IPS-18c (cell line): ENCODE results near the gene SLC25A5.
"Not testable (repeated sequence)": the region's sequence is repeated elsewhere in the genome, so short reads cannot be mapped to it uniquely, and the experiment has no call there.

ENCODE experiments used
- H3K4me3 ChIP-seq: 2 replicates; pipeline ENCODE4 v1.7.0; 2013; ENCODE audit warnings: low read depth, mild to moderate bottlenecking, low read length, moderate library complexity; ENCODE audit not compliant: insufficient read depth
- H3K9me3 ChIP-seq: one replicate; pipeline ENCODE4 v1.6.1; 2013; ENCODE audit warnings: mild to moderate bottlenecking, low read length, moderate library complexity; ENCODE audit not compliant: control insufficient read depth, insufficient read depth

The SLC25A5 gene

DNA sequence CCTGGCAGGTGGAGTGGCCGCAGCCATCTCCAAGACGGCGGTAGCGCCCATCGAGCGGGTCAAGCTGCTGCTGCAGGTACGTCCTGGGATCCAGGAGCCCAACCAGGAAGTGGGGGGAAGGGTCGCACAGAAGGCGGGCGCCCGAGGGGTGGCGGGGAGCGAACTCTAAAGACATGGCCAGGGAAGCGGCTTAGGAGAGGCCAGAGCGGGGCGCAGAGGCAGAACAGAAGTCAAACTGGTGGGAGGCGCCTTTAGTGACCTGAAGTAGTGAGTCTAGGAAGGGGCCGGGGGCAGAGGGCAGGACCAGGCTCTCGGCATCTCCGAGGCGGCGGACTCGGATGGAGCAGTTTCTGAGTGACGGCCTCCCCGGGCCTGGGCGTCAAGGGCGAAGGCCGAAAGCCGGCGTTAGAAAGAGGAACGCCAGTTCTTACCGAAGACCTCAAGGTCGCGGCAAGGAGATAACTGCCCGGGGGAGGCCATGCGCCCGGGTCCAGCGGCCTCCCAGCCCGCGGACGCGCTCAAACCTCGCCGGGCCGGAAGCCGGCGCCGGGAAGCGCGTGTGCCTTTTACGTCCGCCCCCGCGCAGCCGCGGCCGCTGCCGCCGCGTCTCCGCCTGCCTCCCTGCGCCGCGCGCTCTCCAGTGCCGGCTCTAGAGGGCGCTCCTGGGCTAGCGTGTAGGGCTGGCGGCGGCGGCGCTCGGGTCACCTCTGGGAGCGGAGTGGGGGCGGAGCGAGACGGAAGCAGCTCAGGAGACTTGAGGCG, 488 bp downstream of the SLC25A5 start:
- Histone ChIP-seq H3K4me3 (peak overlapping the region; percentile 75), H3K9me3 (peaks cover 2% of the 10 kb centered on the region)

DNA sequence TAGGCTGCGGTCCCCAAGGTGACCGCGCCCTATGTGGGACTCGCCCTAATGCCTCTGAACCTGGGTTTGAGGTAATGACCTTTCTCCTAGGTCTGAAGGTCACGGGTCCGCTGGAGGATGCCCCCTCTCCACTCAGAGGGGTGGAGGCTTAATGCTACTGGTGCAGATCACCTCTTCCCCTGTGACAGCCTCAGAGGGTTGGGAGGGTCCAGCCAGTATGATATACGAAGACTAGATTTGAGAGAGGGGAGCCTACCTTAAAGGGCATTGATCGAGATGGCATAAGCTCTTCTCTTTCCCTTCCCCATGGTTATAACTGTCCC, 1.0 kb downstream of the SLC25A5 start:
- Histone ChIP-seq H3K9me3 (peaks cover 4% of the 10 kb centered on the region), H3K4me3 (peak overlapping the region; percentile 75)

DNA sequence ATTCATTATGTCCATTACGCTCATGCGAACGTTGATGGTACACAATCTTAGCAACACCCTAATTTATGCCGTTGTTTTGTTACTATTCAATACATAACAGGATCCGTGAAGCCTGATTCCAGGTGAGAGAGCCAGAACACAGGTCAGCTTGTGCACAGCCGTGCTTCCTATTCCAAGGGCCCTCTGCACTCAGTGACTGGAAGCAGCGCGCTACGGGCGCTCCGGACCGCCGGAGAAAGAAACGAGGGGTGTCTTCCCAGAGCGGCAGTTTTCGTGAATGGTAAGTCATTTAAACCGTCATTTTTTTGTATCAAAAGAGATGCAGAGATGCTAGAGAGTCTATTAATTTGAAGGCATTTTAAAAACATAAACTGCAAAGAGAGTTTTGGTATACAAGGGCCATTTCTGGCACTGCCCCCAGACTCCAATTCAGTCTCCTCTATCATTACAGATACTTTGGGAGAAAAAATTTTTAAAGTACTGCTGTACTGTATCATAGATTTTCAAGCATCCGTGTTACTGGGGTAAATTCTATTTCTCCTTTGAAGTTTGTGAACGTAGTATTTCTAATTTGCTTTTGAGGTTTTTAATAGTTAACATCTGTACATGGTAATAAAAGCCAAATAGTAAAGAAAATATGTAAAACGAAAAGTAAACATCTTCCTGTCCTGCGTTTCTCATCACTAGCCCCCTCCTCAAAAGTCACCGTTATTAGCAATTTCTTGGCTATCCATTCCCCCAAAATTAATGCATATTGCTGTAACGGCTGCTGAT, 6.6 kb downstream of the SLC25A5 start:
- Histone ChIP-seq H3K4me3 (no peak overlapping the region), H3K9me3 (peaks cover 10% of the 10 kb centered on the region)

- H3K9me3 ChIP-seq = peaks cover 11% of the 10 kb centered on the region
These were observed 7.3 kb downstream of the SLC25A5 start for GRCh38 chrX:119475389-119476101.

DNA sequence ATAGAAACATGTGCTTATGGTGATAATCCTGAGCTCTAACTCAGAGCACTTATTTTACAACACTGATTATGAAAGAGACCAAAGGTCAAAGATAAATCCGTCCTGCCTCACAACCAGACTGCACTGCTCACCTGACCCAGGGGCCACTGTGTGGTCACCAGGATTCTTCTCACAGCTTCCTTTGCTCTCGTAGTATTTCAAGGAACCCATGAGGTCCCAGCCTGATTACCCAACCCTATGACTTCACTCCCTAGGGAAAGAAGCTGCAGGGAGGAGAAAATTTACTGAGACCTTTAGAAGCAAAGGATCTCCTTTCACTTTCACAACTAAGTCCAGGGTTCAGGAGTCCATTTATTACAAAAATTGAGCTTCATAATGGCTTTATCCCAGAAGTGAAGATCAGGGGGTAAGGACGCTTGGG, 9.6 kb downstream of the SLC25A5 start:
- Histone ChIP-seq H3K4me3 (no peak overlapping the region), H3K9me3 (peaks cover 11% of the 10 kb centered on the region)

More at GRCh38 chrX:119475389-119476101, 7.3 kb downstream of the SLC25A5 start:
- H3K4me3 ChIP-seq = no peak overlapping the region

- no peak overlapping the region for H3K4me3 ChIP-seq
- peaks cover 10% of the 10 kb centered on the region for H3K9me3 ChIP-seq
These were observed 10.3 kb downstream of the SLC25A5 start for GRCh38 chrX:119478504-119478903.

- no peak overlapping the region for H3K4me3 ChIP-seq
- peaks cover 10% of the 10 kb centered on the region for H3K9me3 ChIP-seq
These were observed 11.6 kb downstream of the SLC25A5 start for GRCh38 chrX:119479845-119480244.

- Histone ChIP-seq H3K4me3 (no peak overlapping the region), H3K9me3 (peaks cover 10% of the 10 kb centered on the region)
These were observed 13.1 kb downstream of the SLC25A5 start for GRCh38 chrX:119481323-119481801.

- H3K4me3 ChIP-seq = no peak overlapping the region
- peaks cover 10% of the 10 kb centered on the region for H3K9me3 ChIP-seq
These were observed 13.8 kb downstream of the SLC25A5 start for GRCh38 chrX:119482041-119482440.

DNA sequence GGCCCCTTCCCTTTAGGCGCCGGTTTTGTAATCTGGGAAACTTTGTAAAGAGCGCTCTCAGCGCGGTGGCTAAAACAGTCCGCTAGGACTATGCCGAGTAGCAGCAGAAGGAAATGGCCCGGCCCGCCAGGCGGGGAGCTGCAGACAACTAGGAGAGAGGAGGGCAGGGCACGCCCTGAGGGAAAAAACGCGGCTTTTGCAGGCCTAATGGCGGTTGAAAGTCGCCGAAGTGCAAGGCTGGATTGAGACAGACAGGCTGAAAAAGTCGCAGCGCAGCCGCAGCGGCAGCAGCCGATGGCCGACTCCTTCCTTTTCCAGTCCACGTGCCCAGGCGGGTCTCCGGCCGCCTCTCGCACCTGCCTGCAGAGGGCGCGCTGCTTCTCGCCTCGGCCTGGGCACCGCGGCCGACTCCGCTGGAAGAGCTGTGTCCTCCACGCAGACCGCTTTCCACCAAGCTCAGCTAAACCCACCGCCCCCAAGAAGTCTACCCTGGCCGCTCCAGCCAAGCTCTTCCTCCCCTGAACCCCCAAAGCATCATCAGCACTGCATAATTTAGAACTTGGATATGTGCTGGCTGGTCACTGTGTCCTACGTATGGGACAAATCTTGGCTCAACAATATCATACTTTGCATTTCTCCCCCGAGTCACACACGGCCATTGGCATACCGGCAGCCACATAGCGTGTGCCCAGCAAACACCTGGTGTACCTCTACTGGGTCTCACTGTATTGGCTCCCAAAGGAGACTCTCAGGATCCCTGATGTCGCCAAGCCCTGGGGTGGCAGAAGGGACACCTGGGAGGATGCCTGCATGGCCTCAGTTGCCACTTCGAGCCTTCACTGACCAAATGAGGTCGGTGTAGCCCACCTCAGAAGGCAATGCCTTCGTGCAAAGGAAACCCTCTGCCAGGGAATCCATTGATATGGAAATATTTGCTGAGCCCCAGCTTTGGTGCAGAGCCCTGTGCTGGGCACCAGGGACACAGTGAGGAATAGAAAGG, 14.5 kb downstream of the SLC25A5 start:
- no peak overlapping the region; the same call in 1 of the 2 replicates for H3K4me3 ChIP-seq
- H3K9me3 ChIP-seq = peaks cover 8% of the 10 kb centered on the region

DNA sequence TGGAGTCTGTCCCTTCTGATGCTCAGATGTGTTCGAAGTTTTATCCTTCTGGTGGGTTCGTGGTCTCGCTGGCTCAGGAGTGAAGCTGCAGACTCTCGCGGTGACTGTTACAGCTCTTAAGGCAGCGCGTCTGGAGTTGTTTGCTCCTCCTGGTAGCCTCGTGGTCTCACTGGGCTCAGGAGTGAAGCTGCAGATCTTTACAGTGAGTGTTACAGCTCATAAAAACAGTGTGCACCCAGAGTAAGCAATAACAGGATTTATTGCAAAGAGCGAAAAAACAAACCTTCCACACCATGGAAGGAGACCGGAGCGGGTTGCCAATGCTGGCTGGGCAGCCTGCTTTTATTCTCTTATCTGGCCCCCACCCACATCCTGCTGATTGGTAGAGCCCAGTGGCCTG, 18.5 kb downstream of the SLC25A5 start:
- Histone ChIP-seq H3K9me3 (peaks cover 3% of the 10 kb centered on the region), H3K4me3 (no peak overlapping the region)

DNA sequence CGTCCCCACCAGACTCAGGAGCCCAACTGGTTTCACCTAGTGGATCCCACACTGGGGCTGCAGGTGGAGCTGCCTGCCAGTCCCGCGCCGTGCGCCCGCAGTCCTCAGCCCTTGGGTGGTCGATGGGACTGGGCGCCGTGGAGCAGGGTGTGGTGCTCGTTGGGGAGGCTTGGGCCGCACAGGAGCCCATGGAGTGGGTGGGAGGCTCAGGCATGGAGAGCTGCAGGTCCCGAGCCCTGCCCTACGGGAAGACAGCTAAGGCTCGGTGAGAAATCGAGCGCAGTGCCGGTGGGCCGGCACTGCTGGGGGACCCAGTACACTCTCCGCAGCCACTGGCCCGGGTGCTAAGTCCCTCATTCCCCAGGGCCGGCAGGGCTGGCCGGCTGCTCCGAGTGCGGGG, 19.5 kb downstream of the SLC25A5 start:
- H3K4me3 ChIP-seq, H3K9me3 ChIP-seq: not testable (repeated sequence)

DNA sequence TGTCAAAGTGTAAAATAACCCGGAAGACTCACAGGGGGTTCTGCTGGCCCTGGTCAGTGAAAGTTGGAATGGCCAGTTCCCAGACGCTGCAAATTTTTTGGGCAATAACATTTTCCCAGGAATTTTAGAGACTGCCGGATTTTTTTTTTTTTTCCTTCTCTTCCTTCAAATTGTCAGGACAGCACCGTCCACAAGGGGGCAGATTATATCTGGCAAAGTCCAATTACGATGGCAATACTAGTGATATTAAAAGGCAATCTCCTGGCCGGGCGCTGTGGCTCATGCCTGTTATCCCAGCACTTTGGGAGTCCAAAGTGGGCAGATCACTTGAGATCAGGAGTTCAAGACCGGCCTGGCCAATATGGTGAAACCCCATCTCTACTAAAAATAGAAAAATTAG, 20.5 kb downstream of the SLC25A5 start:
- Histone ChIP-seq H3K4me3 (no peak overlapping the region), H3K9me3 (peaks cover 3% of the 10 kb centered on the region)

DNA sequence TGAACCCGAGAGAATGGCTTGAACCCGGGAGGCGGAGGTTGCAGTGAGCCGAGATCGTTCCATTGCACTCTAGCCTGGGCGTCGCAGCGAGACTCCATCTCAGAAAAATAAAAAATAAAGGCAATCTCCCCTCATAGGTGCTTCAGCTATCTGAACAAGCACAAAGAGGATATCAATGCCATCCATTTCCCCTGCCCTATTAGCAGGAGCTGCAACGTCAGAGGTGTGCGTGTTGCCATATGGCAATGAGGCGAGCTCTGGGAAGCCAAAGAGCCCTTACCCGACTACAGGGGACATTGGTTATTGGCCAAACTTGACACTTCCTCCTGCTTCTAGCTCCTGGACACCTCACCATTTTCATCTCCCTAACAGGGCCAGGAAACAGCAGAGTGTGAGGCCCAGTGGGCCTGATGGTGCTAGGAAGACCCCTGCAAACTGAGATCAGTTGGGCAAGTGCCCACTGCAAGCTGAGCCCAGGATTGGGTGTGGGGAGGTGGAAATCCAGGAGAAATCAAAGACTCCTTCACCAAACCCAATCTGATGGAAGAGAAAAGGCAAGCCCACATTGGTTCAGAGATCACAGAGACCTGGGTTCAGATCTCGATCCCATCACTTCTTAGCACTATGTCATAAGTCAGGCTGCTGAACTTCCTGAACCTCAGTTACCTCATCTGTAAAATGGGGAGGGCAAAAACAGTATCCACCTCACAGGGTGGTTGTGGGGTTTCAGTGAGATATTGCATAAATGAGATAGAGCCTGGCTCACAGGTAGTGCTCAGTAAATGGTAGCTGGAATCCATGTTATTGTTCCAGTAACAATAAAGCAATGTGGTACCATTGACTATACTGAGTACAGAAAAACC, 21.2 kb downstream of the SLC25A5 start:
- Histone ChIP-seq H3K4me3 (no peak overlapping the region), H3K9me3 (no peaks in the 10 kb centered on the region)

- H3K4me3 ChIP-seq = no peak overlapping the region
These were observed 24.2 kb downstream of the SLC25A5 start for GRCh38 chrX:119492463-119492862.

More at GRCh38 chrX:119492463-119492862, 24.2 kb downstream of the SLC25A5 start:
- H3K9me3 ChIP-seq = no peaks in the 10 kb centered on the region
